Right atrium auricular region (tissue), 2 donors: Measurements from ENCODE around the gene PDXDC1. TPM values are rescaled to one million over a fixed set of nuclear protein-coding genes. Genes with fewer than 3 reads are reported as not detected.
"Not testable (repeated sequence)": the region's sequence is repeated elsewhere in the genome, so short reads cannot be mapped to it uniquely, and the experiment has no call there.

Experiments used
- DNase-seq: peaks from one replicate; pipeline ENCODE4 v3.0.0-alpha.2; 2019; ENCODE audit warnings: low spot score
- H3K27ac ChIP-seq, 2 donors: fragments of 200-600 bp; sonication (generic); 1 replicate in 1 of 2; 2 replicates in 1 of 2; pipeline ENCODE4 v1.5.1; 2016 to 2019
- H3K27me3 ChIP-seq, 2 donors: fragments of 200-600 bp; sonication (generic); one replicate each; pipeline versions ENCODE4 v1.5.1 to v1.6.0; 2017 to 2019
- H3K36me3 ChIP-seq: fragments of 200-600 bp; sonication (generic); one replicate; pipeline ENCODE4 v1.5.1; 2016
- H3K4me1 ChIP-seq, 2 donors: fragments of 200-600 bp; sonication (generic); one replicate each; pipeline versions ENCODE4 v1.5.1 to v1.6.0; 2017 to 2019
- H3K4me3 ChIP-seq, 2 donors: fragments of 200-600 bp; sonication (generic); 1 replicate in 1 of 2; 2 replicates in 1 of 2; pipeline ENCODE4 v1.5.1; 2017 to 2019; ENCODE audit warnings: mild to moderate bottlenecking in 1 of 2, moderate library complexity in 1 of 2
- H3K9me3 ChIP-seq, 2 donors: fragments of 200-600 bp; sonication (generic); one replicate each; pipeline ENCODE4 v1.5.1; 2019
- CTCF ChIP-seq, 2 donors: fragments of 200-600 bp; sonication (generic); IDR thresholded peaks; one replicate each; pipeline ENCODE4 v1.5.1; 2019; ENCODE audit warnings: antibody characterized with exemption in 2 of 2
- total RNA-seq, 2 donors: library from RNA; depleted of rRNA; stranded (reverse); fragments of >200 nt; gene quantifications; one replicate each; pipeline ENCODE4 v1.1.0, GENCODE V29; 2016

PDXDC1 gene
- total RNA-seq, 2 donors from 2014 or later, result 50.4 to 60.8 TPM

DNA sequence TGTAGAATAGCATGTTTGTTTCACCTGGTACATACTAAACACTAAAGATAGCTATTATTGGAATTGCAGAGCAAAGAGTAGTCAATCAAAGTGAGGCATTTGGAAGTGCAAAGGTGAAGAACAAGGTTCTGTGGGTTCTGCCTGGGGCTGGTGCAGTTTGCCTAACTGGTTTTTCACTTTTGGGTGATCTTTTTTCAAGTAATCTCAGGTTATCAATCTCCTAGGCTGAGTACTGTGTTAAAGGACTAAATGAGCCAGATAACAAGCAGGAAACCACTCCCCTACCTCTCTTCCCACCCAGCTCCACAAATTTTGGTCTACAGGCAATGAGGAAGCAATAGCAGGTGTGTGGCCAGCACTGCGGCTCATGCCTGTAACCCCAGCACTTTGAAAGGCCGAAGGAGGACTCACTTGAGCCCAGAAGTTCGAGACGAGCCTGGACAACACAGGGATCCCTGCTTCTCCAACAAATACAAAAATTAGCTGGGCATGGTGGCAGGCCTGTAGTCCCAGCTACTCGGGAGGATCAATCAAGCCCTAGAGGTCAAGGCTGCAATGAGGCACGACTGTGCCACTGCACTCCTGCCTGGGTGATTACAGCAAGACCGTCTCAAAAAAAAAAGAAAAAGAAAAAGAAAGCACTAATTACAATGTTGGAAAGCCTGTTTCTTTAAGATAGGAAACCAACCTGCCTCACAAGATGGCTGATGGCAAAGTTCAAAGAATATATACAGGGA lies 83.0 kb downstream of the PDXDC1 start:
- no peak for DNase-seq
- Histone ChIP-seq H3K36me3 (peaks cover 33% of the 10 kb centered on the region), H3K27ac (no peak overlapping the region), H3K4me1 (peaks cover 0 to 19% of the 10 kb centered on the region in 2 donors), H3K9me3 (no peaks in the 10 kb centered on the region), H3K27me3 (no peaks in the 10 kb centered on the region), H3K4me3 (no peak overlapping the region)
- TF ChIP-seq CTCF (IDR thresholded peaks at IDR 0.05), result no peak

- Histone ChIP-seq H3K27me3 (no peaks in the 10 kb centered on the region), H3K9me3 (no peaks in the 10 kb centered on the region), H3K4me3 (no peak overlapping the region), H3K27ac (no peak overlapping the region), H3K4me1 (peaks cover 0 to 12% of the 10 kb centered on the region in 2 donors), H3K36me3 (peaks cover 45% of the 10 kb centered on the region)
- no peak for TF ChIP-seq CTCF (IDR thresholded peaks at IDR 0.05)
- DNase-seq, result no peak
Measured at GRCh38 chr16:15059324-15059723, 84.5 kb downstream of the PDXDC1 start.

DNA sequence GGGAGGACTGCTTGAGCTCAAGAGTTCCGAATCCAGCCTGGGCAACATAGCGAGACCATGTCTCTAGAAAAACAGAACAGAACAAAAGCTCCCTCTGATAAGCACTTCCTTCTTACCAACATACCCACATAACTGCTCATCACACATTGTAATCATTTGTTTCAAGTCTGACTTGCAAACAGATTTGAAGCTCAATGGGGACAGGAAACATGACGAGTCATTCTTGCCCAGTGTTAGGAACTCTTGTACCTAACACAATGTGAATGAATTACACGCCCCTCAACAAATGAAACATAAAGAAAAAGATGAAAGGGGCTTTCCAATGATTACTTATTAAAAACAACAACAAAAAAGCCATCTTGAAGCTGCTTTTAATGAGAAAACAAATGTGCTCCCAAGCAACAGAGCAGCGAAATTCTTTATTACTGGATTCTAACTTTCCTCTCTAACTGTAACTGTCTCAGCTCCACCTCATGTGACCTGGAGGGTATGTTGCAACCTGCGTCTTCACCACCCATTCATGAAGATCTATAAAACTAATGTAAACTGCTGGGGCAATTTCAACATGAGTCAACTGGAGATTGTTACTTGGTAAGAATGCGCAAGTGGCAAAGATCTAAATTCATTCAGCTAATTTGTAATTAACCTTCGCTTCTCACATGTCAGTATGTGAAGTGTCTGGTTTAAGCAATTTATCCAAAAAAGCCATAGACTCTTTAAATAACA lies 87.4 kb downstream of the PDXDC1 start:
- H3K27ac ChIP-seq, H3K27me3 ChIP-seq, H3K9me3 ChIP-seq, DNase-seq, H3K4me1 ChIP-seq, H3K4me3 ChIP-seq: not testable (repeated sequence)
- H3K36me3 ChIP-seq, result peaks cover 59% of the 10 kb centered on the region

- DNase-seq, result not testable (repeated sequence)
- peaks cover 62% of the 10 kb centered on the region for H3K36me3 ChIP-seq
Measured at GRCh38 chr16:15065961-15066360, 91.1 kb downstream of the PDXDC1 start.

GRCh38 chr16:15066690-15067089 lies 91.9 kb downstream of the PDXDC1 start:
- not testable (repeated sequence) for H3K9me3 ChIP-seq, H3K4me3 ChIP-seq, H3K4me1 ChIP-seq, H3K27ac ChIP-seq, H3K27me3 ChIP-seq, DNase-seq
- H3K36me3 ChIP-seq, result peaks cover 54% of the 10 kb centered on the region

More at GRCh38 chr16:15065961-15066360, 91.1 kb downstream of the PDXDC1 start:
- H3K4me3 ChIP-seq, H3K4me1 ChIP-seq, H3K27ac ChIP-seq, H3K9me3 ChIP-seq, H3K27me3 ChIP-seq: not testable (repeated sequence)

DNA sequence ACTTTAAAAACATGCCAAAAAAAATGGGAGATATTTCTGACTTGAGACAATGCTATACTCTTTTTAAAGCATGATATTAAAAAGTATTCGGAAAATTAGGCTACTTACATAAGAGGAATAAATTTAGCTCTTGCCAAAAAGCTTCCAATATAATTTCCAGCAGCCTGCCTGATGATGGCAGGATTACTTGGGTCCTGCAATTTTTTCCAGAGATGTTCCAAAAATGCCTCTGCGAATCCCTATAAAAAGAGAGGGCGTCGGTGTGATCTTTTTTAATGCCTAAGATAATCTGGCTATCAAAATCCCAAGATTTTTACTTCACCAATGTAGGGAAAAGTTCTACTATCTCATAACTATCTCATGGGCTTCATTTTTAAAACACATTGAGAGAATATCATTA lies 96.2 kb downstream of the PDXDC1 start:
- H3K27ac ChIP-seq, result not testable (repeated sequence)
- H3K36me3 ChIP-seq, result peaks cover 53% of the 10 kb centered on the region

GRCh38 chr16:15071916-15072769 lies 97.3 kb downstream of the PDXDC1 start:
- not testable (repeated sequence) for DNase-seq, H3K4me1 ChIP-seq, H3K27ac ChIP-seq, H3K9me3 ChIP-seq, H3K4me3 ChIP-seq, H3K27me3 ChIP-seq
- TF ChIP-seq CTCF (IDR thresholded peaks at IDR 0.05), result peak in 1 of 2 donors; percentile 58
- H3K36me3 ChIP-seq, result peaks cover 59% of the 10 kb centered on the region

More for the DNA sequence above, 96.2 kb downstream of the PDXDC1 start:
- not testable (repeated sequence) for H3K27me3 ChIP-seq, H3K4me1 ChIP-seq, H3K4me3 ChIP-seq, DNase-seq, H3K9me3 ChIP-seq
